Suprapubic skin (tissue), 2 donors: ENCODE measurements around the gene FBXW10.
"Not testable (repeated sequence)": the region's sequence is repeated elsewhere in the genome, so short reads cannot be mapped to it uniquely, and the experiment has no call there.

ENCODE experiments used
- EP300 ChIP-seq: sonication (generic); formaldehyde crosslinking; IDR thresholded peaks from one replicate; pipeline ENCODE4 v1.6.1; 2017; ENCODE audit warnings: antibody characterized with exemption
- POLR2A ChIP-seq, 2 donors: fragments of 450-650 bp; IDR thresholded peaks; one replicate each; pipeline ENCODE4 v1.6.1; 2017; ENCODE audit warnings: antibody characterized with exemption in 2 of 2, mild to moderate bottlenecking in 2 of 2, moderate library complexity in 2 of 2

- TF ChIP-seq POLR2A (IDR thresholded peaks at IDR 0.05); EP300: not testable (repeated sequence)
These were observed 2.7 kb downstream of the FBXW10 start for GRCh38 chr17:18746551-18746950.
